ENCODE measurements around the gene TCP10L.
"Not testable (repeated sequence)": the region's sequence is repeated elsewhere in the genome, so short reads cannot be mapped to it uniquely, and the experiment has no call there.

The TCP10L gene, protein sequence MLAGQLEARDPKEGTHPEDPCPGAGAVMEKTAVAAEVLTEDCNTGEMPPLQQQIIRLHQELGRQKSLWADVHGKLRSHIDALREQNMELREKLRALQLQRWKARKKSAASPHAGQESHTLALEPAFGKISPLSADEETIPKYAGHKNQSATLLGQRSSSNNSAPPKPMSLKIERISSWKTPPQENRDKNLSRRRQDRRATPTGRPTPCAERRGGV

DNA sequence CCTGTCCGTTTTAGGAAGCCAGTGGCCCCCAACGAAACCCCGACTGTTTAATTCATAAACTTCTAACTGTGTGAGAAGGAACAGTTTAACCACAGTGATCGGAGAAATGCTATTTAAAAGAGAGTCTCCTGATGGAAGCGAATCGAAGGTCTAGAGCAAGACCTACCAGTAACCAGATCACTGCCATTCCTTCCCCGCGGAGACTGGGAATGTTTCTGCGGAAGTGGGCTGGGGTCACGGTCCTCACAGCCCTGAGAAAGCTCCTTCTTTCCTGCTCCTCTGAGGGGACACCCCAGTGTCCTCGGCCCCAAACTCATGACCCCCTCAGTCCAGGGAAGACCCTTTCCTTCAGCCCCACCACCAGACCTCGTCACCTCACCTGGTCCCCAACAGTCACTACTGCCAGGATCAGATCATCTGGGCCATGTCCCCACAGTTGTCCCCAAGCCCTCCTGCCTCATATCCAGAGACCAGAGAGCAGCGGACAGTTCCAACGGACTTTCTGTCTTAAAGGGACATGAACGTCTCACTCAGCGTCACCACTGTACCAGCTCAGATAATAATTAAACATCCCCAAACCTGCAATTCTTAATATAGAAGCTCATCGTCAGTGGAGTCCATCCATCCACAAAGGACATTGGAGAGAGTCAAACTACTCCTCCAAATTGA, at the start of gene TCP10L:
Gene TCP10L (minus strand): TSS at position 482 of the 669 bp plus-strand sequence. CDS start 1,219 bp downstream, outside the sequence.
- no peak for DNase-seq (ENCODE audit: low read depth)

DNA sequence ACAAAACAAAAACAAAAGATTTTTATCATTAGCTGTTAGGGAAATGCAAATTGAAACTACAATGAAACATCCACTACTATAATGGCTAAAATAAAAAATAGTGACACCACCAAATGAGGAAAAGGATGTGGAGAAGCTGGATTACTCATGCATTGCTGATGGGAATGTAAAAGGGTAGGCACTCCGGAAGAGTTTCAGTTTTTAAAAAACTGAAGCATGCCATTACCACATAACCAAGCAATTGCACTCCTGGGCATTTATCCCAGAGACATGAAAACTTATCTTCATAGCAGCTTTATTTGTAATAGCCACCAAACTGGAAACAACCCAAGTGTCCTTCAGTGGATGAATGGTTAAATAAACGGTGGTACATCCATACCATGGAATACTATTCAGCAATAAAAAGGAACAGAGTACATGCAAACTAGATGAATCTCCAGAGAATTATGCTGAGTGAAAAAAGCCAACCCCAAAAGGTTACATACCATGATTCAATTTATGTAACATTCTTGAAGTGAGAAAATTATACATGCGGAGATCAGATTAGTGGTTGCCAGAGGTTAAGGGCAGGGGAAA, 41.4 kb upstream of the TCP10L start:
- no peak for DNase-seq (ENCODE audit: low read depth)

DNA sequence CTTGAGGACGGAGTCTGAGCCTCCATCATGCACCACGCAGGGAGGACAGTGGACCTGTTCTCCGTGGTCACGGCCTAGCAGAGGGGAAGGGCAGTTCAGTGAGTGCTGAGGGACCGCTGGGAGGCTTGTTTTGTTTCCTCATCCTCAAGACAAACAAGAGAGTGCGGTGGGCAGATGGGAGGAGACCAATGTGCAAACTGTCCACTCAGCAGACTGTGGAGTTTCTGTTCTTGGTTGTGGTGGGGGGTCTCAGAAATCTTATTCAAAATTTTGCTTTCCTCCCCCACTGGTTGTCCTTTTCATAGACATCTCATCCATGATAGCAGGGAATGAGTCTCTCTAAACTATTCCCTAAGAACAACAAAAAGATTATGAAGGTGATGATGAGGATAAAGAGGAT, 32.9 kb upstream of the TCP10L start:
- DNase-seq (ENCODE audit: low read depth): not testable (repeated sequence)

DNA sequence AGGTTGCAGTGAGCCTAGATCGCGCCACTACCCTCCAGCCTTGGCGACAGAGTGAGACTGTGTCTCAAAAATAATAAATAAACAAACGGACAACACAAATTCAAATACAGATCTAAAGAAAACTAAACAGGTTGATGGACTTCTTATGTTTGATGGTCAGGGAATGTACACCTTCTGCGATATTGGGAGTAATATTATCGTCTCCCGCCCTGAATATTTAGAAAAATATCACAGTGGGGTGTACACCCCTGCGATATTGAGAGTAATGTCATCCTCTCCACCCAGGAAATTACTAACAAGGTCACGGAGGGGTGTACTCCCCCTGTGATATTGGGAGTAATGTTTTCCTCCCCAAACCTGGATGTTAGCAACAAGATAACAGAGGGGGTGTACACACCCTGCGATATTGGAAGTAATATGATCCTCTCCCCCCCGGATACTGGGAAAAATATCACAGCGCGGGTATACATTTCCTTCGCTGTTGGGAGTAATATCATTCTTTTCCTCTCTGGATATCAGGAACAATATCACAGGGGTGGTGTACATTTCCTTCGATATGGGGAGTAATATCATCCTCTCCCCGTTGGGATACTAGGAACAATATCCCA, 28.2 kb upstream of the TCP10L start:
- DNase-seq (ENCODE audit: low read depth): no peak

DNA sequence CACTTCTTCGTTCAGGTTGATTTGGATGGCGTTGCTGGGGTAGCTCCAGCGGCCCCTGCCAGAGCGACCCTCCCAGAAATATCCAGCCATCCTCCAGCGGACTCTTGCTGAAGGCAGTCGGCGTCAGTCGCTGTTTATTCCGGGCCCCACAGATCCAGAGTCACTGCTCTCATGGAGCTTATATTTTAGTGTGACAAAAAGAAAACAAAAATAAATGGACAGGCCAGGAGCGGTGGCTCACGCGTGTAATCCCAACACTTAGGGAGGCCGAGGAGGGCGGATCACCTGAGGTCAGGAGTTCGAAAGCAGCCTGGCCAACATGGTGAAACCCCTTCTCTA, 27.6 kb upstream of the TCP10L start:
- DNase-seq (ENCODE audit: low read depth): no peak

DNA sequence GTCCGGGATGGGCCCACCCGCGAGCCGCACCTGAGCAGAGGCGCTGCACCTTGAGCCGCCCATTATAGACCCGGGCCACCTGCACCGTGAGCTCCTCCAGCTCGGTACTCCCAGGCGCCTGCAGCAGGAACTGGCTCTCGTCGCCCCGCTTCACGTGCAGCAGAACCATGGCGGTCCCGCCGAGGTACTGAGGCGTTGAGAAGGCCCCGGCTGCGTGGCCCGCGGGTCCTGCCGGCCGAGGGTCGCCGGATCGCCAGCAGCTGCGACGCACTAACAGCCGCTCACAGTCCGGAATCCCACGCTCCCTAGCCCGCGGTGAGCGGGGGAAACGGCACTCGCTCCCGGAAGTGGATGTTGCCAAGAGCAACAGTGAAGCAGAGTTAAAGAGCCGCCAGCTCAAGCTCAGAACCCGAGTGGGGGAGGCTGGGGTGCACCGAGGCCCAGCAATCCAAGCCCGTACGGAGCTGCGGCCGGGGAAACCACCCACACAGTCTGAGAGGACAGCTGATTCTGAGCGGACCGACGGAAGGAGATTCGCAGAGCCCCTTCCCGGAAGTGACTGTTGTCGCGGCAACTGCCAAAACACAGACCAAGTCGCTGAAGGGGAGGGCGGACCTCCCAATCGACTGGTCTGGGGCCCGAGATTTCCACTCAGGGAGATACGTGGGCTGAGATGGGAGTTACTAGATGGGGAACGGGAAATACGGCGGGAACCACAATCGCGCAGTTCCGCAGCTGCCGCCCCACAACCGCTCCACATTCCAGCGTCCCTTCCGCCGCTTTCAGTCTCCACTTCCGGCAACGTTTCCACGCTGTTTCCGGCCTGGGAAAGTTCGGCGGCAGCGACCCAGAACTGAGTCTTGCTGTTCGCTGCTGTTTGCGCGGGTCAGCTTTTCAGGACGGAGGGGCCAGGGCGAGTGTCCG, 27.0 kb upstream of the TCP10L start, which contains the start of gene CFAP298:
Gene CFAP298 (minus strand): TSS at position 303 of the 924 bp plus-strand sequence. CDS start 134 bp downstream, at position 169.
- peak; percentile 72 for DNase-seq (ENCODE audit: low read depth)

DNA sequence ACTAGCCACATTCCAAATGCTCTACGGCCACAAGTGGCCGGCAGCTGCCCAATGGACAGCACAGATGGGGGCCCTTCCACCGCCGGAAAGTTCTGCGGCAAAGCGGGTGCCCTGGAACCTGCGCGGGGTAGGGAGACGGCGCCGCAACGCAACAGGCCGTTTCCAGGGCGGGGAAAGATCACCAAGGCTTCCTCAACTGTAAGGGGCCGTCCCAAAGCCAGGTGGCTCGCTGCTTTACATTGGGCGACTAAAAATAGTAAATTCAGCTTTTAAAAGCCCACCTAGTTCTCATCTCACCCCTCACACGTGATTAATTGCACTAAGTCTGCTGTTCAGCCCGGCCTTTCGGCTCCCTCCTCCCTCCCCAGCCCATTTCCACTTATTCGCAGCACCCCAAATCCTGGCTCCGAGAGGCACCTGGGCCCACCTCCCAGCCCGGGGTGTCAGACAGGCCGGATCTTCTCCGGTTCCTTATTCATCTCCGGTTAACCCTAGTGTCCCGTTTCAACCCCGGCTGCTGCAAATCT, 26.2 kb upstream of the TCP10L start:
- DNase-seq (ENCODE audit: low read depth): peak; percentile 10

DNA sequence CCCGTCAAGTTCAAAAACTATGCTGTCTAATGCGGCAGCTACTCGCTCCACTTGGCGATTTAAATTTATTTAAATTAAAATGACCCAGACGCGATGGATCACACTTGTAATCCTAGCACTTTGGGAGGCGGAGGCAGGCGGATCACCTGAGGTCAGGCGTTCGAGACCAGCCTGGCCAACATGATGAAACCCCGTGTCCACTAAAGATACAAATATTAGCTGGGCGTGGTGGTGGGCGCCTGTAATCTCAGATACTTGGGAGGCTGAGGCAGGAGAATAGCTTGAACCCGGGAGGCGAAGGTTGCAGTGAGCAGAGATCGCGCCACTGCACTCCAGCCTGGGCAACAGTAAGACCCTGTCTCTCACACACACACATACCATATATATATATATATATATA, 25.6 kb upstream of the TCP10L start:
- not testable (repeated sequence) for DNase-seq (ENCODE audit: low read depth)

DNA sequence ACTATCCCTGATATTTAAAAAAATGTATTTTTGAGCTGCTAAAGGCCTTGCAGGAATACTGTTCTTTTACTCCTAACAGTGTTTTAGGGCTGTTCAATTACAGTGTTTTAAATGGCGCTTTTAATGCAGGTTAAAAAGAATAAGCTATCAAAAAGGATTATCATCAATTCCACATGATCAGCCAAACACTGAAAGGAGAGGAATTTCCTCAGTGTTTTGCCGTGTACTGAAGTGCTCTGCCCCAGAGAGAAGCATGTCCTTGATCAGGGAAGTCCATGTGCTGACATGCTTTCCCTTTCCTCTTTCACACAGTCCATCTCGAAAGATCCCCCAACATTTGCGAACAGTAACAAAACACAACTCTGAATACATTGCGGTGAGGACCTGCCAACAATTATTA, 23.5 kb upstream of the TCP10L start:
- no peak for DNase-seq (ENCODE audit: low read depth)

DNA sequence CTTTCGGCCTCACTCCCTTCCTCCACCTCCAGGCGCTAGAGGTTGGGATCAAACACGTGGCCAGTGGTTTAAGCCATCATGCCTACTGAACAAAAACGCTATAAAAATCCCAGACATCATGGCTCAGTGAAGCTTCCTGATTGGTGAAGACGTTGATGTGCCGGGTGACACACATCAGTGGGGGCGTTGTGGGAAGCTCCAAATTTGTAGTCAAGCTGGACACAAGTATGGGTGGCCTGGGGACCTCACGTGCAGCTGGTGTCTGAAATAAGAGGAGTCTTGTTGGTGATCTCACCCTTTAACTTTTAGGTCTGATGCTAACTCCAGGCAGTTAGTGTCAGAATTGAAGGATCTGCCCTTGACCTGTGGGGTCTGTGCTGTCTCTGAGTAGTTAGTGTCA, 20.1 kb upstream of the TCP10L start:
- no peak for DNase-seq (ENCODE audit: low read depth)

DNA sequence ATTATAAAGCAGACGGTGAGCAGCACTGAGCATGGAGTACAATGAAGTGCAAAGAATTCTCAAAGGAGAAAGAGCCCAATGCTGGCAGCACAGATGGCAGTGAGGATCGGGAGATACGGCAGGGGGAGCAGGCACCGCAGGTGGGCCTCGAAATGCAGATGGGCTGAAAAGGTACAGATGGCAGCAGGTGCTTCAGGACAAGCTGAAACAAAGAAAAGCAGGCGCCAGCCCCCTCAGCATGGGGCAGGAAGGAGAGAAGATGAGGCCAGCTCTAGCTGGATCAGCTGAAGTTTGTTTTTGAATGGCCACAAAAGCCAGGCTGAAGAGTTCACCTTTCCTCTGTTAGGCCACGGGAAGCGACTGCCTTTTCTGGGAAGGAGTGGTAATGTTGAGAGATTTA, 19.1 kb upstream of the TCP10L start:
- DNase-seq (ENCODE audit: low read depth): no peak

DNA sequence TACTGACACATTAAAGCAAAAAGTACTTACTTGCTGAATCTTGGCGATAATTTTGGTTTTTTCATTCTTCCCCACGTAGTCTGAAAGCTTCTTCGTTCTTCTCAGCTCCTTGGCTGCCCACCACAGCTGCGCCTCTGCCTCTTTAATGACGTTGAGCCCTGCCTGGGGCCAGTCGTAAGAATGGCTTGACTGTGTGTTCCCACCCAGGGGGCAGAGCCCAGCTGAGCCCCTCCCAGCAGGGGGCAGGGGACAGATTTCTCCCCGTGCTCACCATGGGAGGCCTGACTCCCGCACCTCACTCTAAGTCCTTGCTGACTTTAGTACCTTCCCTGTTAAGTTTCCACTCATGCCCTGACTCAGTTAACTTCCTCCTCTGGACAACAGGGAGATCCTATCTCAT, 17.8 kb upstream of the TCP10L start:
- DNase-seq (ENCODE audit: low read depth): no peak

DNA sequence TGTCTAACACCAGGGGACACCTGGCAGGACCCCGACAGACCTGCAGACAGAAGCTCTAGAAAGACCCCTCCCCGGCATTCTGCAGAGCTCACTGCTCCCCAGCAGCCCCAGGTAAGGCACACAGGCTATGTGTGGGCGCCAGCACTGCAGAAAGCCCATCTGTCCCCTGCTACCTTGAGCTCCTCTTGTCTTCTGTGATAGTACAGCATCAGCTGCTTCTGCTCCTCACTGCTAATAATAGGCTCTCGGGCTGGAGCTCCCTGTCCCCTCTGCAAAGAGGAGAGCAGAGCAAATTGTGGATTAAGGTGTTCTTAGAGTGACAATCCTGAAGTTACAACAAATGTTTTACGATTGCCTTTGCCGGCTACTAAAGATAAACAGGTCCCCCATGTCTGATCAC, 16.8 kb upstream of the TCP10L start:
- DNase-seq (ENCODE audit: low read depth): no peak

DNA sequence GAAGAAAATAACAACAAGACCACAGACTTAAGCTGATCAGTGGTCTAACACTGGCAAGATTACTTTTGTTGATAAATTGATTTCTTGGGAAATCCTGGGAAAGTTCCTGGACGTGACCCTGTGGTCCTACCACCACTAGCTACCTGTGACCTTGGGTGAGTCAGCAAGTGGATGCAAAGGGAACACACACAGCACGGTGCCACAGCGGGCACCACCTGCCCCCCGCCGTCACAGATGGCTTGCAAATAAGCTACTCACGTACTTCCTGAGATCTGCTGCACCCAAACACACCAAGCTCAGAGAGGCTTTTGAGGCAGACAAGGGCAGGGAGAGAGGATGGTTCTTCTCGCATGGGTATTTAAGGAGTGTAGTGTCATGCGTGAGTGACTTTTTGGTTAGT, 14.2 kb upstream of the TCP10L start:
- no peak for DNase-seq (ENCODE audit: low read depth)

DNA sequence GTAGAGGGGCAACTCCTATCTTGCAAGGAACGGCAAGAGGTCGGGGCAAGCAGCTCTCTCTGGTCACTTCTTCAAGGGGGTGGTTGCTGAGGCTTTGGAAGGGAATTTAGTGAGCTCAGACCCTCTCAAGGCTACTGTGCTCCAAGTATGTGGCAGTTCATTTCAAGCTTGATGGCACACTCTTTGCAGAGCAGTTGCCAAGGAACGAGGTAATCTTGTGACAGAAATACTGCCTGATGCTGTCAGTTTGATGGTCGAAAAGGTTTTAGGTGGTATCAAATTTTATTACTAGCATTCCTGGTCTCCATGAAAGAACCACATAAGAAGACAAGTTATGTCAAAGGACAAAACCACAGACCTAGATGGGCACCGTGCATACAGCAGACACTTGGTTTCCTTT, 13.8 kb upstream of the TCP10L start:
- no peak for DNase-seq (ENCODE audit: low read depth)

DNA sequence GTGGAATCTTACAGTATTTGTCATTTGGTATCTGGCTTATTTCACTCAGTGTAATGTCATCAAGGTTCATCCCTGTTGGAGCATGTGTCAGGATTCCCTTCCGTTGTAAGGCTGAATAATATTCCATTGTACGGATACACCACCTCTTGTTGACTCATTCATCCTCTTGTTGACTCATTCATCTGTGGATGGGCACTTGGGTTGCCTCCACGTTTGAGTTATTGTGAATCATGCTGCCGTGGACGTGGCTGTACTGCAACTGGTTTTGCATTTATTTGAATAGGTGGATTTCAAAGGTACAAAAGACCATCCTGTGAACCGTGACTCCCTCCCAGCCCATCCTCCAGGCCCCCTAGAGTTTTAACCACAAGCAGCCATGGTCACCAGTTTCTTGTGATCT, 11.9 kb upstream of the TCP10L start:
- DNase-seq (ENCODE audit: low read depth): no peak

DNA sequence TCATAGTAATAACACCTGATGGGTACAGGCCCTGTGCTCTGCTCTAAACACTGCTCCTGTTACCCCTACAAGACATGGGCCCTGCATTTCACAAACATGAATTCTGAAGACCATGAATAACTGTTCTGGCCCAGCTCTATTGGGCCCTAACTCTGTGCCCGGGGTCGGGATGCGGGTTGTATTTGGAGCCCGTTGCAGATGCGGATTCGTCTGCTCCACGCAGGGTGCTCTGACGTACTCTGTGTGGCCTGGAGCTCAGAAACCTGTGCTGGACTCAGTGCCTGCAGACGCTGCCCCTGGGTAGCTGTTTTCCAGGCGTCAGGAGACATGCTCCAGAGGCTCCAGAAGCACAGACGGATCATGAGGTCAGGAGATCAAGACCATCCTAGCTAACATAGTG, 10.1 kb upstream of the TCP10L start:
- DNase-seq (ENCODE audit: low read depth): no peak

DNA sequence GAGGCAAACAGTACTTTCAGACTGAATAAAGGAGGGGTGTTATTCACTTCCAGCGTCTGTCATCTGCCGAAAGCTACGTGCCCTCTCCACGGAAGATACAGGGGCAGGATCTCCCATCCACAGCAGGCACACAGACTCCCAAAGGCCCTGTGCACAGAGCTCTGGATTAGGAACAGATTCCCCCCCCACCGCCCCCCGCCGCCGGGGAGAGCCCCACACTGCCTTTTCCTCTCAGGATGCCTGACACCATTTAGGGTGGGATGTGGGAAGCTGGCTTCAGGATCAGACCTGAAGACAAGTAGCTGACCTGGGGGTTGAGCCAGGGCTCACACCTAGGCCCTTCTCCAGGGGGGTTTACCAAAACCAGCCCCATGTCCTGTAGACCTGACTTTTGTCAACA, 8.4 kb upstream of the TCP10L start:
- DNase-seq (ENCODE audit: low read depth): no peak

DNA sequence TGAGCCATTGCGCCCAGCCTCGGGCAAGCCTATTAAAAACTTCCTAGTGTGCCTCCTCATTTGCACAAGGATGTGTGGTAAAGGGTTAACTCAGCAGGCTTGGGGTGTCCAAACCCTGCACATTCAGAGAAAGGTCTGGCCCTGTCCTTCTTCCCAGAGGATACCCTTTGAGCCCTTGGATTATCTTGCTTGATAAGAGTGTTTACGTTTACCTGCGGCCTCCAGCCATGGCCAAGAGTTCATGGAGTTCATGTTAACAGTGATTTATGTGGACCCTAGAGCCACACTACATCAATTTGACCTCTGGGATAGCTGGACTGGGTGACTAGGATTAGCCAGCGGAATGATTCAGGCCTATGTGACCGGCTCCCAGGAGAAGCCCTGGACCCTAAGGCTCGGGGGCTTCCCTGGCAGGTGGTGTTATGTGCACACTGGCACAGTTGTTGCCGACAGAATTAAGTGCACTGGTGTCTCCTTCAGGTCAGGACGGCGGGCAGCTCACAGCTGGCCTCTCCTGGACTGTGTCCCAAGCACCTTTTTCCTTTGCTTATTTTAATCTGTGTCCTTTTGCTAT, 7.7 kb upstream of the TCP10L start:
- no peak for DNase-seq (ENCODE audit: low read depth)

DNA sequence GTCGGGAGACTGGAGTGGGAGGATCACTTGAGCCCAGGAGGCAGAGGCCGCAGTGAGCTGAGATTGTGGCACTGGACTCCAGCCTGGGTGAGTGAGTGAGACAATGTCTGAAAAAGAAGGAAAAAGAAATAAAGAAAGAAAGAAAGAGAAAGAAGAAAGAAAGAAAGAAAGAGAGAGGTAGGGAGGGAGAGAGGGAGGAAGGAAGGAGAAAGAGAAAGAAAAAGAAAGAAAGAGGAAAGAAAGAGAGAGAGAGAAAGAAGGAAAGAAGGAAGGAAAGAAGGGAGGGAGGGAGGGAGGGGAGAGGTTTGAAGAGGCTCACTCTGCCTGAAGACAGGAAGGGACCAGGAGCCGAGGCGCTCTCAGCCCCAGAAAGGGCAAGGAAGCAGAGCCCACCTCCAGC, 4.8 kb upstream of the TCP10L start:
- no peak for DNase-seq (ENCODE audit: low read depth)

DNA sequence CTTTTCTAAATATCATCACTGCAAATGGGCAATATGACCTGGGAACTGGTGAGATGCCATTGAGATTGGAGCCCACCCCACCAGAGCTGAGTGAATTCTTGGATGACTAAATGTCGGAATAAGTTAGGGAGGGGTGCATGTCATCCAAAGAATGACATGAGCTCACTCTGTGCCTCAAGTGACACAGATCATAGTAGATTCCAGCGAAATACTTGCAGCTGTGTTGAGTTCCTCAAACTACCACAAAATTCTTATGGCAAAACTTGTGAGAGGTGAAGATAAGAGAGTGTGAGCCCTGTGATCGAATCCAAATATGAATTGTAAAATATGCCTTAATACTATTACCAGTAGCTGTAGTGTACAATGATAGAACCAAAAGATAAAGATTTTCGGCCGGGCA, 2.3 kb upstream of the TCP10L start:
- no peak for DNase-seq (ENCODE audit: low read depth)

DNA sequence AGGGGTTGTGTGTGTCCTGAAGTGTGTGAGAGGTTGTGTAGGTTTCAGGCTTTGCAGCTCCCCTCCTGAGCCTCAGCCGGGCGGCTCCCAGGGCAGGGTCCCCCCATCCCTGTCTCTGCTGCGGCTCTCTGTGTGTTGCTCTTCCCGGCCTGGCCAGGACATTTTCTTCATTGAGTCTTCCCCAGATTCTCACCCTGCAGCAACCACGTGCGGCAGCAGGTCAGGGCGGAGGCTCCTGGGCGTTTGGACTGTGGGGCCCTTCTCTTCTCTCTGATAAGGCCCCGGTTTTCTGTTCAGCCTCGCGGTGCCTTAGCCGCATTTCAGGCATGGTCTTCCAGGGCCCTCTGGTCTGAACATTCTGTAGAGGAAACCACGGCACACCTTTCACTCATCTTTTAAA, 1.8 kb upstream of the TCP10L start:
- DNase-seq (ENCODE audit: low read depth): no peak

All from stimulated activated CD4-positive, alpha-beta T cell treated with anti-CD3 and anti-CD28 coated beads, Interleukin-2, amount 100 ng/mL, for 4 hours (primary cell).